Vagina (tissue), 2 donors: ENCODE data around the gene LCN2. TPM values are rescaled to one million over a fixed set of nuclear protein-coding genes. Genes with fewer than 3 reads are reported as not detected.

Source experiments
- DNase-seq, 2 donors: peaks; one replicate each; pipeline ENCODE4 v3.0.0-alpha.2; 2017; ENCODE audit errors: extremely low spot score in 2 of 2
- H3K27ac ChIP-seq: fragments of 200-600 bp; sonication (generic); one replicate; pipeline ENCODE4 v1.5.1; 2019
- H3K27me3 ChIP-seq: fragments of 200-600 bp; sonication (generic); one replicate; pipeline ENCODE4 v1.5.1; 2019
- H3K36me3 ChIP-seq, 2 donors: fragments of 200-600 bp; sonication (generic); one replicate each; pipeline ENCODE4 v1.5.1; 2017 to 2019
- H3K4me1 ChIP-seq: fragments of 200-600 bp; sonication (generic); one replicate; pipeline ENCODE4 v1.5.1; 2019
- H3K4me3 ChIP-seq, 2 donors: fragments of 200-600 bp; sonication (generic); 1 replicate in 1 of 2; 2 replicates in 1 of 2; pipeline ENCODE4 v1.5.1; 2016 to 2019
- H3K9me3 ChIP-seq: fragments of 200-600 bp; sonication (generic); one replicate; pipeline ENCODE4 v1.5.1; 2019
- POLR2A ChIP-seq, 2 donors: fragments of 450-650 bp; IDR thresholded peaks; one replicate each; pipeline ENCODE4 v1.6.1; 2017; ENCODE audit warnings: antibody characterized with exemption in 2 of 2, mild to moderate bottlenecking in 2 of 2, moderate library complexity in 2 of 2
- POLR2AphosphoS5 ChIP-seq, 2 donors: sonication (generic); formaldehyde crosslinking; IDR thresholded peaks; one replicate each; pipeline ENCODE4 v1.9.0; 2017; ENCODE audit warnings: antibody characterized with exemption in 2 of 2, mild to moderate bottlenecking in 2 of 2, low read depth in 1 of 2; ENCODE audit not compliant: insufficient read depth in 1 of 2
- intact Hi-C: fragments of 100-400 bp; cut with DNase I; formaldehyde crosslinking; loops from one replicate; pipeline ENCODE4 v1.15.1; 2023
- total RNA-seq: library from RNA; depleted of rRNA; stranded (reverse); fragments of >200 nt; gene quantifications from one replicate; pipeline ENCODE4 v1.2.3, GENCODE V29; 2016
- TF ChIP-seq, protein P1 (sequence below), 3 experiments: fragments of 450-650 bp in 2 of 3; fragments of 200-600 bp in 1 of 3; sonication (generic) in 1 of 3; IDR thresholded peaks; one replicate each; pipeline ENCODE4 v1.5.1; 2017 to 2019; ENCODE audit warnings: antibody characterized with exemption in 3 of 3, mild to moderate bottlenecking in 2 of 3, moderate library complexity in 2 of 3

The LCN2 gene
- total RNA-seq, 1 donor from 2014 or later, result 136 TPM

DNA sequence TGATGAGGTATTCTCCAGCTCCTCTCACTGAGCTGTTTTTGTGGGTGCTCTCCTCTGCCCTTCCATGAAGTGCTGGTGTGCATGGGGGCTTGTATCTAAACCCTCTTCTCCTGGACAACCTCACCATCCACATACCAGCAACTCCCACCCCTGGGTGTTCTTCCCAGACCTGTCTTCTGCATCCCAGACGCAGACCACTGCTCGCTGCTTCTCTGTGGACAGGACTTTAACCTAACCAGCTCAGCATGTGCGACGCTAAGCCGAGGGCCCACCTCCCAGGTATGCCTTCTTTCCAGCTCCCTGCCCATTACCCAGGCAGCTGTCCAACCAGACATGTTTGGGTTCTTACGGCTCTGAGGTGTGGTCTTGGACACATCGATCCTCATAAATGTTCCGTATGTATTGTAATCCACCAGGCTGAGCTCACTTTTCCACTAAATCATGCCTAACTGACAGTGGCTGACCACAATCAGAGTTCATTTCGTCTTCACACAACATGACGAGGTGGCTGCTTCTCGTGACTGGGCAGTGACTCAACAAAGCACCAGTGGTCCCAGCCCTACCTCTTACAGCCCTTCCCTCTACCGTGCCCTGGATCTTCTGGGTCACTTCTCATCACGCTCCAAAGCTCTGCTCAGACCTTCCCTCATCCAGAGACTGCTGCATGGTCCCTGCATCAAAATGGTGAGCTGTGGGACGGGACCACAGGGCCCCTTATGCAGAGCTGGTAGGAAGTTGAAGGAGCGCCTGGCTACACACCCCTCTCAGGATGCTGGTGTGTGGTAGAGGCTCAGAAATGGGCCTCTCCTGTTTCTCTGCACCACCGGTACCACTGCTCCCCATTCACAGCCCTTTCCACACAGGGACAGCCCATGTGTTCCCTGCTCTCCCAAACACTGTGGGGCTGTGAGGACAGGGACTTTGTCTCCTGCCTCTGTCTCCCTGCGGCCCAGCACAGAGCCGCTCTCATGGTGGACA lies 12.1 kb upstream of the LCN2 start:
- intact Hi-C loops, result no loop called here
- no peaks in the 10 kb centered on the region for H3K27me3 ChIP-seq
- no peaks in the 10 kb centered on the region for H3K36me3 ChIP-seq
- H3K27ac ChIP-seq, result no peak overlapping the region
- no peaks in the 10 kb centered on the region for H3K4me1 ChIP-seq
- no peaks in the 10 kb centered on the region for H3K9me3 ChIP-seq
- DNase-seq, result no peak
- H3K4me3 ChIP-seq, result no peak overlapping the region
- TF ChIP-seq POLR2AphosphoS5 (IDR thresholded peaks at IDR 0.05; ENCODE audit: insufficient read depth in 1 of 2, low read depth in 1 of 2) (no peak), POLR2A (IDR thresholded peaks at IDR 0.05) (no peak)
- TF ChIP-seq, protein P1, sequence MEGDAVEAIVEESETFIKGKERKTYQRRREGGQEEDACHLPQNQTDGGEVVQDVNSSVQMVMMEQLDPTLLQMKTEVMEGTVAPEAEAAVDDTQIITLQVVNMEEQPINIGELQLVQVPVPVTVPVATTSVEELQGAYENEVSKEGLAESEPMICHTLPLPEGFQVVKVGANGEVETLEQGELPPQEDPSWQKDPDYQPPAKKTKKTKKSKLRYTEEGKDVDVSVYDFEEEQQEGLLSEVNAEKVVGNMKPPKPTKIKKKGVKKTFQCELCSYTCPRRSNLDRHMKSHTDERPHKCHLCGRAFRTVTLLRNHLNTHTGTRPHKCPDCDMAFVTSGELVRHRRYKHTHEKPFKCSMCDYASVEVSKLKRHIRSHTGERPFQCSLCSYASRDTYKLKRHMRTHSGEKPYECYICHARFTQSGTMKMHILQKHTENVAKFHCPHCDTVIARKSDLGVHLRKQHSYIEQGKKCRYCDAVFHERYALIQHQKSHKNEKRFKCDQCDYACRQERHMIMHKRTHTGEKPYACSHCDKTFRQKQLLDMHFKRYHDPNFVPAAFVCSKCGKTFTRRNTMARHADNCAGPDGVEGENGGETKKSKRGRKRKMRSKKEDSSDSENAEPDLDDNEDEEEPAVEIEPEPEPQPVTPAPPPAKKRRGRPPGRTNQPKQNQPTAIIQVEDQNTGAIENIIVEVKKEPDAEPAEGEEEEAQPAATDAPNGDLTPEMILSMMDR (IDR thresholded peaks at IDR 0.05), result no peak

DNA sequence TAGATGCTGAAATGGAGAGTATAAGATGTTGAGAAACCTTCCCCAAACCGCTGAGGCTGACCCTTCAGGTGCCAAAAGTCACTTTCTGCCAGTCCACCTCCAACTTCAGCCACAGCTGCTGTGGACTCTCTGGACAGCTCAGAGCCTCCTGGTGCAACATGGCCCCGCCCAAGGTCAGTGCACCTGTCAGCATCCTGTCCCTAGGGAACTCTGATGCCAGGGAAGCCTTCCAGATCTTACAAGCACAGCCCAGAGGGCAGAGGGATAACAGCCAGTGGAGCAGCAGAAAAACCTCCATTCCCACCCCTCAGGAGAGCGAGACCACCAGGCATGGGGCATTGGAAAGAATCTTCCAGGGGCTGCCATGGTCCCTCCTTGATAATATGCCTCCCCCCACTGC lies 11.3 kb upstream of the LCN2 start:
- DNase-seq, result no peak
- TF ChIP-seq, protein P1 (IDR thresholded peaks at IDR 0.05), result no peak
- TF ChIP-seq POLR2AphosphoS5 (IDR thresholded peaks at IDR 0.05; ENCODE audit: insufficient read depth in 1 of 2, low read depth in 1 of 2) (no peak), POLR2A (IDR thresholded peaks at IDR 0.05) (no peak)

DNA sequence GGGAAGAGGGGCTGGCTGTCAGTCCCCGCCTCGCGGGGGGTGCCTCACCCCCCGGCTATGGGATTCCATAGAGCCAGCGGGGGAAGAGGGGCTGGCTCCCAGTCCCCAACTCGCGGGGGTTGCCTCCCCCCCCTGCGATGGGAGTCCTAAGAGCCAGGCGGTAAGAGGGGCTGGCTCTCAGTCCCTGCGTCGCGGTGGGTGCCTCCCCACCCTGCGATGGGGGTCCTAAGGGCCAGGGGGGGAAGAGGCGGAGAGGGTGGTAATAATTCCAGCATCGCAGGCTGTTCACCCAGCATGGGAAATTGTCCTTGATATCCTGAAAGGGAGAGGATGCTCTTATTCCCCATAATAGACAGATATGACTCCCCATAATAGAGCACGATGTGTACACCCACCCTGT lies 9.6 kb upstream of the LCN2 start:
- intact Hi-C loops, result no loop called here
- Histone ChIP-seq H3K27me3 (no peaks in the 10 kb centered on the region), H3K4me3 (no peak overlapping the region), H3K36me3 (no peaks in the 10 kb centered on the region), H3K27ac (no peak overlapping the region), H3K4me1 (no peaks in the 10 kb centered on the region), H3K9me3 (no peaks in the 10 kb centered on the region)
- TF ChIP-seq, protein P1 (IDR thresholded peaks at IDR 0.05), result no peak
- TF ChIP-seq POLR2A (IDR thresholded peaks at IDR 0.05) (no peak), POLR2AphosphoS5 (IDR thresholded peaks at IDR 0.05; ENCODE audit: insufficient read depth in 1 of 2, low read depth in 1 of 2) (no peak)
- DNase-seq, result no peak

More for the DNA sequence above, 11.3 kb upstream of the LCN2 start:
- Histone ChIP-seq H3K4me1 (no peaks in the 10 kb centered on the region), H3K4me3 (no peak overlapping the region), H3K27ac (no peak overlapping the region), H3K9me3 (no peaks in the 10 kb centered on the region), H3K27me3 (no peaks in the 10 kb centered on the region), H3K36me3 (no peaks in the 10 kb centered on the region)
- intact Hi-C loops, result no loop called here

DNA sequence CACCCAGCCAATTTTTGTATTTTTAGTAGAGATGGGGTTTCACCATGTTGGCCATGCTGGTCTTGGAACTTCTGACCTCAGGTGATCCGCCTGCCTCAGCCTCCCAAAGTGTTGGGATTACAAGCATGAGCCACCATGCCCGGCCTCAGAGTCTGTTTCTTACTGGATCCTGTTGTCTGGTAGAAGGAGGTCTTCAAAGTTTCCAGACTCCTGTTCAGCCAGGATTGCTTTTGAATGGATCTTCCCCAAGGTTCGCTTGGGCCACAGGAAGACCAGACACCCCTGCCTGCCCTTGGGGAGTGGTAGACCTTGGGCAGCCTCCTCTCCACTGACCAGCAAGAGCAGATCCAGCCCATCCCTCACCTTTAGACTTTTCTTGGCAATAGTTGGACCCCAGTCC lies 7.6 kb upstream of the LCN2 start:
- Histone ChIP-seq H3K4me1 (peaks cover 4% of the 10 kb centered on the region), H3K36me3 (no peaks in the 10 kb centered on the region), H3K9me3 (no peaks in the 10 kb centered on the region), H3K27ac (no peak overlapping the region), H3K4me3 (no peak overlapping the region), H3K27me3 (no peaks in the 10 kb centered on the region)
- no peak for DNase-seq
- TF ChIP-seq POLR2A (IDR thresholded peaks at IDR 0.05) (no peak), POLR2AphosphoS5 (IDR thresholded peaks at IDR 0.05; ENCODE audit: insufficient read depth in 1 of 2, low read depth in 1 of 2) (no peak)
- TF ChIP-seq, protein P1 (IDR thresholded peaks at IDR 0.05), result no peak
- intact Hi-C loops, result no loop called here

DNA sequence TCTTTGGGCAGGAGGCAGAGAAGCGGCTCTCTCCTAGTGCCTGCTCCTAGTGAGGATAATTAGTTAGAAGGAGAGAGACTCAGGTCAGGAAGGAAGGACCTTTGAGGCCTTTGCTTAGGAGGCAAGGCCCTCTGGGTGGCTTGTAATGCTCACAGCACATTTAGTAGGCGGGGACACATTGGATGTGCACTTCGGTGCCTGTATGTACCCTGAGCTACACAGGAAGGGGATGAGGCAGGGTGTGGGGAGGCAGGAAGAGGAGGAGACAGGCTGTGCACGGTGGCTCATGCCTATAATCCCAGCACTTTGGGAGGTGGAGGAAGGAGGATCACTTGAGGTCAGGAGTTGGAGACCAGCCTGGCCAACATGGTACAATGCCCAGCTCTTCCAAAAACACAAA lies 7.2 kb upstream of the LCN2 start:
- Histone ChIP-seq H3K27me3 (no peaks in the 10 kb centered on the region), H3K27ac (no peak overlapping the region), H3K36me3 (no peaks in the 10 kb centered on the region), H3K4me3 (no peak overlapping the region), H3K4me1 (peaks cover 4% of the 10 kb centered on the region), H3K9me3 (no peaks in the 10 kb centered on the region)
- DNase-seq, result no peak
- TF ChIP-seq, protein P1 (IDR thresholded peaks at IDR 0.05), result no peak
- no peak for TF ChIP-seq POLR2AphosphoS5 (IDR thresholded peaks at IDR 0.05; ENCODE audit: insufficient read depth in 1 of 2, low read depth in 1 of 2)
- no peak for TF ChIP-seq POLR2A (IDR thresholded peaks at IDR 0.05)
- intact Hi-C loops, result no loop called here
